ENCODE measurements around the gene GPR35. TPM values are rescaled to one million over a fixed set of nuclear protein-coding genes. Genes with fewer than 3 reads are reported as not detected.

The GPR35 gene
- total and polyA plus RNA-seq, 12 donors: 0.40 to 5.2 (median 1.2) TPM

DNA sequence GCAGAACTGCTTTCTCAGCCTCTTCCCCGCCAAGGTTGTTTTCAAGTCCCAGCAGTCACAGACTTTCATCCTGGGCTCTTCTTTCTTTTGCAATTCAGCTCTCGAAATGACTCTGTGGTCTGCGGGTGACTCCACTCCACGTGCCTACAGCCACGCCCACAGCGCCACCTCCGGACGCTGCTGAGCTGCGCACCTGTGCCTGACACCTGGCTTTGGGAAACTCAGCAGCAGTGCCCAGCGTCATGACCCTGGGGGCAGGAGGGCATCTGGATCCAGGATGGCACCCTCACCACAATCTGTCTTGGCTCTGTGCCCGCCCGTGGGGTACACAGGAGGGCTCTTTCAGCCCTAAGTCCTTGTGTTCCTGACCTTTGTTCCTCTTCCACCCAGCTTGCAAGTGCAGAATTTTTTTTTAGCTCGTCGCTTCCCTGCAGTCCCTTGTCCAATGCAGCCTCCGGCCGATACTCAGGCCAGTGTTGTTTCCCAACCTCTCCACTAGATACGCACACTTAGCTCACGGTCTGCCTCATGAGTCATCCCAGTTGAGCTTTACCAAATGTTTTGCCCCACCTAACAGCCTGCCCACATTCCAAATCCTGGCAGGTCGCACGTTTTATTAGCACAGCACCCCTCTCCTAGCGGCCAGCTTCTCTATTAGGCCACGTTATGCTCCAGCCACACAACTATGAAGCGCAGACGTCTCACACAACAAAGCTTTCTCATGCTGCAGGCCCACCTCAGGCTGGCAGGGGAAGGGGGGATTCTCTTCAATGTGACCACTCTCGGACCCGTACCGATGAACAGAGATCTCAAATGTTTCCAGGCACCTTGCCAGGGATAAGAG, 45.3 kb upstream of the GPR35 start:
- TF ChIP-seq, protein P1, sequence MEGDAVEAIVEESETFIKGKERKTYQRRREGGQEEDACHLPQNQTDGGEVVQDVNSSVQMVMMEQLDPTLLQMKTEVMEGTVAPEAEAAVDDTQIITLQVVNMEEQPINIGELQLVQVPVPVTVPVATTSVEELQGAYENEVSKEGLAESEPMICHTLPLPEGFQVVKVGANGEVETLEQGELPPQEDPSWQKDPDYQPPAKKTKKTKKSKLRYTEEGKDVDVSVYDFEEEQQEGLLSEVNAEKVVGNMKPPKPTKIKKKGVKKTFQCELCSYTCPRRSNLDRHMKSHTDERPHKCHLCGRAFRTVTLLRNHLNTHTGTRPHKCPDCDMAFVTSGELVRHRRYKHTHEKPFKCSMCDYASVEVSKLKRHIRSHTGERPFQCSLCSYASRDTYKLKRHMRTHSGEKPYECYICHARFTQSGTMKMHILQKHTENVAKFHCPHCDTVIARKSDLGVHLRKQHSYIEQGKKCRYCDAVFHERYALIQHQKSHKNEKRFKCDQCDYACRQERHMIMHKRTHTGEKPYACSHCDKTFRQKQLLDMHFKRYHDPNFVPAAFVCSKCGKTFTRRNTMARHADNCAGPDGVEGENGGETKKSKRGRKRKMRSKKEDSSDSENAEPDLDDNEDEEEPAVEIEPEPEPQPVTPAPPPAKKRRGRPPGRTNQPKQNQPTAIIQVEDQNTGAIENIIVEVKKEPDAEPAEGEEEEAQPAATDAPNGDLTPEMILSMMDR (IDR thresholded peaks at IDR 0.05): peak in 3 of 9 donors; percentile 6 to 43 (median 6)
- intact Hi-C loops (cut with DNase I): loop anchor here in 1 of 10 donors (10.0 kb wide), 1 partner anchor 255 kb away; no protein-coding TSS in a partner anchor

DNA sequence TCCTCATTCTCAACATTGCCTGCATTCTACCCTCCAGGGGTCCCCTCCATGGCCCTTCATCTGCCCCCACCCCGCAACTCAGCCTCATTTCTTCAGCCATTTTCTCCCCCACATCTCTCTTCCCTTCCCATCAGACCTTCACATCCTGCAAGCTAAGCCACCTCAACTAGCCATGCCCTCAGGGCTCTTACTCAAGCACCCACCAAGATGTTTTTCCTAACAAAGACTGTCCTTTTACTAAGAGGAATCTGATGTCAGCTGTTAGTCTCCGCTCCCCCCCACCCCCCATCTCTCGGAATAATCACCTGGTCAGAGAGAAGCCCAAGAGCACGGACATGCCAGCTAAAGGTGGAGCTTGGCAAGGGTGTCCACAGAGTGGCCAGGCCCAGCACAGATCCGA, 43.5 kb upstream of the GPR35 start:
- H3K27ac ChIP-seq: no peak overlapping the region
- ATAC-seq (no peak), DNase-seq (no peak)
- peaks cover 0 to 32% (median 14%) of the 10 kb centered on the region in 9 donors for H3K36me3 ChIP-seq
- intact Hi-C loops (cut with DNase I): loop anchor here in 1 of 10 donors (10.0 kb wide), 1 partner anchor 253 kb away; no protein-coding TSS in a partner anchor
- H3K27me3 ChIP-seq: no peaks in the 10 kb centered on the region
- TF ChIP-seq, protein P1 (IDR thresholded peaks at IDR 0.05): no peak
- 93 to 95% methylated on average over 5 of the region's 5 CpGs for WGBS, 2 donors
- H3K9me3 ChIP-seq: peaks cover 0 to 11% (median 0%) of the 10 kb centered on the region in 11 donors
- H3K4me1 ChIP-seq: peaks cover 21 to 52% (median 44%) of the 10 kb centered on the region in 9 donors
- H3K4me3 ChIP-seq: no peak overlapping the region

More for the DNA sequence above, 45.3 kb upstream of the GPR35 start:
- DNase-seq (peak in 1 of 2 donors; percentile 40), ATAC-seq (peak; percentile 54 to 87 (median 71))
- Histone ChIP-seq H3K4me3 (no peak overlapping the region), H3K9me3 (peaks cover 0 to 11% (median 0%) of the 10 kb centered on the region in 11 donors), H3K27ac (peak overlapping the region; percentile 39 to 85 (median 72)), H3K27me3 (no peaks in the 10 kb centered on the region), H3K36me3 (peaks cover 0 to 50% (median 30%) of the 10 kb centered on the region in 9 donors), H3K4me1 (peaks cover 14 to 44% (median 36%) of the 10 kb centered on the region in 9 donors)
- 65 to 66% methylated on average over 27 of the region's 27 CpGs for WGBS, 2 donors

DNA sequence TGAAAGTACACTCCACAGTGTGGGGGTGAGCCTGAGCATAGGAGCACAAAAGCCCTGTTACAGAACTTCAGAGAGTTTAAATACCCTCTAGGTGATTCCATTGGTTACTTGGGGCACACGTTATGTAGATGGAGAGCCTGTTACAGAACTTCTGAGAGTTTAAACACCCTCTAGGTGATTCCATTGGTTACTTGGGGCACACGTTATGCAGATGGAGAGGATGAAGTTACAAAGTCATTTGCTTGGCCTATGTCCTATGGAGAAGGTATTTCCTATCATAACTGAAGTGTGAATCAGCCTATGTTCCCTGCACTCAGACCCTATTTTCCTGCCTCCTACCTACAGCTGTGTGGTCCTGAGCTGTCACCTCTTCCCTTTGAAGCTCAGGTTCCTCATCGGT, 42.5 kb upstream of the GPR35 start:
- Histone ChIP-seq H3K27ac (no peak overlapping the region), H3K4me3 (no peak overlapping the region), H3K4me1 (peaks cover 24 to 59% (median 50%) of the 10 kb centered on the region in 9 donors), H3K9me3 (peaks cover 0 to 11% (median 0%) of the 10 kb centered on the region in 11 donors), H3K27me3 (no peaks in the 10 kb centered on the region), H3K36me3 (peaks cover 0 to 22% (median 4%) of the 10 kb centered on the region in 9 donors)
- 90 to 91% methylated on average over 3 of the region's 3 CpGs for WGBS, 2 donors
- intact Hi-C loops (cut with DNase I): loop anchor here in 1 of 10 donors (10.0 kb wide), 1 partner anchor 252 kb away; no protein-coding TSS in a partner anchor
- TF ChIP-seq, protein P1 (IDR thresholded peaks at IDR 0.05): no peak
- no peak for DNase-seq
- no peak for ATAC-seq

DNA sequence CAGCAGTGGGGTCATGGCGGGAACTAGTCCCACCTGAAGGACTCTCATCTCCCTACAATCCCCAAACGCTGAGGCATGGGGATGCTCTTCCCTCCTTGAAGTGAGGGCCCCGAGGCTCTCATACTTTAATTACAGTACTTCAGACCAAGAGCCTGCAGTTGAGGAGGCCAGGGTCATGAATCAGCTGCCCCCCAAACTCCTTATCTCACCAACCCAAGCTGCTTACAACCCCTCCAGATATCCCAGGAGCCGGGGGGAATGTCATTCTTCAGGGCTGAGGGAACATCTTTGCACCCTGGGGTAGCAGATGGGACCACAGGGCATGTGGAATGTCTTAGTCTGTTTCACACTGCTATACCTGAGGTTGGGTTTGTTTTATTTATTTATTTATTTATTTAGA, 41.5 kb upstream of the GPR35 start:
- DNase-seq (no peak), ATAC-seq (no peak)
- intact Hi-C loops (cut with DNase I): loop anchor here in 1 of 10 donors (10.0 kb wide), 1 partner anchor 251 kb away; no protein-coding TSS in a partner anchor
- WGBS, 2 donors: 89 to 91% methylated on average over 4 of the region's 4 CpGs
- no peak overlapping the region for H3K27ac ChIP-seq
- TF ChIP-seq, protein P1 (IDR thresholded peaks at IDR 0.05): no peak
- peaks cover 0 to 13% (median 0%) of the 10 kb centered on the region in 9 donors for H3K36me3 ChIP-seq
- H3K27me3 ChIP-seq: no peaks in the 10 kb centered on the region
- no peak overlapping the region for H3K4me3 ChIP-seq
- peaks cover 29 to 59% (median 53%) of the 10 kb centered on the region in 9 donors for H3K4me1 ChIP-seq
- peaks cover 0 to 11% (median 0%) of the 10 kb centered on the region in 11 donors for H3K9me3 ChIP-seq

All from heart right ventricle (tissue), 16 donors.